ENCODE measurements around the gene PDCD10.

The PDCD10 gene

GRCh38 chr3:167684388-167684993 lies 50.2 kb downstream of the PDCD10 start:
- no peak for DNase-seq (ENCODE audit: low read depth in 2 of 2, low spot score in 1 of 2)

GRCh38 chr3:167679526-167679925 lies 55.2 kb downstream of the PDCD10 start:
- no peak for DNase-seq (ENCODE audit: low read depth in 2 of 2, low spot score in 1 of 2)

GRCh38 chr3:167675848-167676247 lies 58.8 kb downstream of the PDCD10 start:
- DNase-seq (ENCODE audit: low read depth in 2 of 2, low spot score in 1 of 2), result no peak

- no peak for DNase-seq (ENCODE audit: low read depth in 2 of 2, low spot score in 1 of 2)
Observed at GRCh38 chr3:167673221-167673620, 61.5 kb downstream of the PDCD10 start.

- DNase-seq (ENCODE audit: low read depth in 2 of 2, low spot score in 1 of 2), result no peak
Observed at GRCh38 chr3:167671878-167672427, 62.7 kb downstream of the PDCD10 start.

- no peak for DNase-seq (ENCODE audit: low read depth in 2 of 2, low spot score in 1 of 2)
Observed at GRCh38 chr3:167669699-167670098, 65.0 kb downstream of the PDCD10 start.

GRCh38 chr3:167668651-167669050 lies 66.0 kb downstream of the PDCD10 start:
- no peak for DNase-seq (ENCODE audit: low read depth in 2 of 2, low spot score in 1 of 2)

- no peak for DNase-seq (ENCODE audit: low read depth in 2 of 2, low spot score in 1 of 2)
Observed at GRCh38 chr3:167666563-167666962, 68.1 kb downstream of the PDCD10 start.

GRCh38 chr3:167662919-167663400 lies 71.7 kb downstream of the PDCD10 start:
- DNase-seq (ENCODE audit: low read depth in 2 of 2, low spot score in 1 of 2), result no peak

GRCh38 chr3:167657684-167658225 lies 76.9 kb downstream of the PDCD10 start:
- no peak for DNase-seq (ENCODE audit: low read depth in 2 of 2, low spot score in 1 of 2)

- DNase-seq (ENCODE audit: low read depth in 2 of 2, low spot score in 1 of 2), result no peak
Observed at GRCh38 chr3:167656821-167657220, 77.9 kb downstream of the PDCD10 start.

- DNase-seq (ENCODE audit: low read depth in 2 of 2, low spot score in 1 of 2), result no peak
Observed at GRCh38 chr3:167653760-167654159, 80.9 kb downstream of the PDCD10 start, which contains the start of gene WDR49. WDR49 (minus strand) TSS chr3:167653942; CDS start chr3:167653425, 517 bp downstream.

GRCh38 chr3:167653155-167653554 lies 81.5 kb downstream of the PDCD10 start:
- no peak for DNase-seq (ENCODE audit: low read depth in 2 of 2, low spot score in 1 of 2)

GRCh38 chr3:167651826-167652225 lies 82.9 kb downstream of the PDCD10 start:
- DNase-seq (ENCODE audit: low read depth in 2 of 2, low spot score in 1 of 2), result no peak

- no peak for DNase-seq (ENCODE audit: low read depth in 2 of 2, low spot score in 1 of 2)
Observed at GRCh38 chr3:167650459-167650858, 84.2 kb downstream of the PDCD10 start.

- DNase-seq (ENCODE audit: low read depth in 2 of 2, low spot score in 1 of 2), result no peak
Observed at GRCh38 chr3:167649746-167650145, 84.9 kb downstream of the PDCD10 start.

GRCh38 chr3:167644611-167645010 lies 90.1 kb downstream of the PDCD10 start:
- no peak for DNase-seq (ENCODE audit: low read depth in 2 of 2, low spot score in 1 of 2)
